KOPT-K1 (cell line): ENCODE measurements around the gene TMEM242.
A peak's percentile ranks its signal among the peaks of the same experiment; 100 is the strongest.
"Not testable (repeated sequence)": the region's sequence is repeated elsewhere in the genome, so short reads cannot be mapped to it uniquely, and the experiment has no call there.

Experiments
- H3K27ac ChIP-seq: fragments of 200-600 bp; sonication (generic); 2 replicates; pipeline ENCODE4 v1.5.1; 2016; ENCODE audit warnings: antibody characterized with exemption, mild to moderate bottlenecking, low read depth, low read length; ENCODE audit not compliant: poor library complexity, severe bottlenecking
- H3K36me3 ChIP-seq: fragments of 200-600 bp; sonication (generic); 2 replicates; pipeline ENCODE4 v1.5.1; 2017; ENCODE audit warnings: antibody characterized with exemption, mild to moderate bottlenecking, low read length, moderate library complexity; ENCODE audit not compliant: insufficient read depth
- H3K9me3 ChIP-seq: fragments of 200-600 bp; sonication (generic); 2 replicates; pipeline ENCODE4 v1.5.1; 2017; ENCODE audit warnings: antibody characterized with exemption, low read length, mild to moderate bottlenecking; ENCODE audit not compliant: insufficient read depth, poor library complexity, severe bottlenecking

The TMEM242 gene

GRCh38 chr6:157333537-157333936 is 10.2 kb upstream of the TMEM242 start:
- Histone ChIP-seq H3K9me3 (no peaks in the 10 kb centered on the region), H3K27ac (no peak overlapping the region), H3K36me3 (no peaks in the 10 kb centered on the region)

GRCh38 chr6:157332813-157333212 is 9.5 kb upstream of the TMEM242 start:
- Histone ChIP-seq H3K27ac (no peak overlapping the region), H3K36me3 (no peaks in the 10 kb centered on the region), H3K9me3 (no peaks in the 10 kb centered on the region)

GRCh38 chr6:157330831-157331230 is 7.5 kb upstream of the TMEM242 start:
- H3K27ac ChIP-seq, result no peak overlapping the region
- H3K9me3 ChIP-seq, result no peaks in the 10 kb centered on the region
- H3K36me3 ChIP-seq, result no peaks in the 10 kb centered on the region

GRCh38 chr6:157329829-157330228 is 6.5 kb upstream of the TMEM242 start:
- Histone ChIP-seq H3K36me3 (no peaks in the 10 kb centered on the region), H3K27ac (no peak overlapping the region), H3K9me3 (no peaks in the 10 kb centered on the region)

GRCh38 chr6:157328108-157328692 is 4.9 kb upstream of the TMEM242 start:
- H3K27ac ChIP-seq, result no peak overlapping the region
- H3K36me3 ChIP-seq, result no peaks in the 10 kb centered on the region
- H3K9me3 ChIP-seq, result no peaks in the 10 kb centered on the region

- H3K27ac ChIP-seq, result no peak overlapping the region
- no peaks in the 10 kb centered on the region for H3K9me3 ChIP-seq
- H3K36me3 ChIP-seq, result no peaks in the 10 kb centered on the region
These were observed 3.7 kb upstream of the TMEM242 start for GRCh38 chr6:157326979-157327378.

- no peaks in the 10 kb centered on the region for H3K9me3 ChIP-seq
- H3K36me3 ChIP-seq, result peaks cover 8% of the 10 kb centered on the region
- no peak overlapping the region for H3K27ac ChIP-seq
These were observed 1.9 kb upstream of the TMEM242 start for GRCh38 chr6:157325069-157325805.

- no peaks in the 10 kb centered on the region for H3K9me3 ChIP-seq
- peak overlapping the region; percentile 63 for H3K27ac ChIP-seq
- peaks cover 20% of the 10 kb centered on the region for H3K36me3 ChIP-seq
These were observed 614 bp upstream of the TMEM242 start for GRCh38 chr6:157323966-157324300.

GRCh38 chr6:157322792-157323254 is 496 bp downstream of the TMEM242 start:
- H3K36me3 ChIP-seq, result peaks cover 30% of the 10 kb centered on the region
- no peaks in the 10 kb centered on the region for H3K9me3 ChIP-seq
- peak overlapping the region; percentile 63 for H3K27ac ChIP-seq

- H3K36me3 ChIP-seq, result peaks cover 77% of the 10 kb centered on the region
- H3K27ac ChIP-seq, result no peak overlapping the region
- H3K9me3 ChIP-seq, result no peaks in the 10 kb centered on the region
These were observed 6.2 kb downstream of the TMEM242 start for GRCh38 chr6:157316871-157317814.

GRCh38 chr6:157314705-157315321 is 8.5 kb downstream of the TMEM242 start:
- H3K36me3 ChIP-seq, result peaks cover 75% of the 10 kb centered on the region
- H3K9me3 ChIP-seq, result no peaks in the 10 kb centered on the region
- no peak overlapping the region for H3K27ac ChIP-seq

GRCh38 chr6:157313531-157314467 is 9.5 kb downstream of the TMEM242 start:
- Histone ChIP-seq H3K27ac (no peak overlapping the region), H3K9me3 (no peaks in the 10 kb centered on the region), H3K36me3 (peaks cover 64% of the 10 kb centered on the region)

GRCh38 chr6:157312757-157313156 is 10.6 kb downstream of the TMEM242 start:
- H3K36me3 ChIP-seq, result peaks cover 55% of the 10 kb centered on the region
- no peak overlapping the region for H3K27ac ChIP-seq
- no peaks in the 10 kb centered on the region for H3K9me3 ChIP-seq

- not testable (repeated sequence) for H3K27ac ChIP-seq
- peaks cover 42% of the 10 kb centered on the region for H3K36me3 ChIP-seq
These were observed 12.6 kb downstream of the TMEM242 start for GRCh38 chr6:157310693-157311092.

More at GRCh38 chr6:157310693-157311092, 12.6 kb downstream of the TMEM242 start:
- H3K9me3 ChIP-seq, result not testable (repeated sequence)
